ENCODE measurements around the gene CERK.
"Not testable (repeated sequence)": the region's sequence is repeated elsewhere in the genome, so short reads cannot be mapped to it uniquely, and the experiment has no call there.

CERK gene

DNA sequence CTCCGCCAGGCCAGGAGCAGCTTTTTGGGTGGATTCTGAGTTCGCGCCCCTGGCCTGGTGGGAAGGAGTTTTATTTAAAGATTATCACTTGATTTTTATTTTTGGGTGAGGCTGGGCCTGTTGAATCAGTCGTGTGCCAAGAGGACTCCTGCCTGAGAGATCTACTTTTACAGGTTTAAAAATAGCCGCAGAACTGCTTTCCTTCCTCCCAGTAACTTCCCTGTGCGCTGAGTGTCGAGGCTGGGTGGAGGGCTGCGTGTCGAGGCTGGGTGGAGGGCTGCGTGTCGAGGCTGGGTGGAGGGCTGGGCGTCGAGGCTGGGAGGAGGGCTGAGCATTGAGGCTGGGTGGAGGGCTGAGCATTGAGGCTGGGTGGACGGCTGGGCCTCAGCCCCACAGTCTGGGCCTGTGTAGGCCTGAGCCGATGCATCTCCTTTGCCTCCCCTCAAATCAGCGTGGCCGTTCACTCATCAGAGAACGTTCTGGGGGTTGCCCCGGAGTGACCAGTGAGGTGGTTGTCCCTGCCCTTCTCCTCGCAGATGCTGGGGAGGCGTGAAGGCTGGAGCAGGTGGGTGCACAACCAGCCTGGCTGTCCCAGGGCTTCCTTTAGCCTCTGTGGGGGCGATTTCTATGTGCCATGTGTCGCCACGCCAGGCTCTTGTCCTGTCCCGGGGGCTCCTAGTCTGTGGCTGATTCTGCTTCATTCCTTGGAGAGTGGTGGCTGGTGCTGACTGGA lies 87.8 kb downstream of the CERK start:
- DNase-seq (ENCODE audit: low spot score) (no peak), FAIRE-seq (no peak)

DNA sequence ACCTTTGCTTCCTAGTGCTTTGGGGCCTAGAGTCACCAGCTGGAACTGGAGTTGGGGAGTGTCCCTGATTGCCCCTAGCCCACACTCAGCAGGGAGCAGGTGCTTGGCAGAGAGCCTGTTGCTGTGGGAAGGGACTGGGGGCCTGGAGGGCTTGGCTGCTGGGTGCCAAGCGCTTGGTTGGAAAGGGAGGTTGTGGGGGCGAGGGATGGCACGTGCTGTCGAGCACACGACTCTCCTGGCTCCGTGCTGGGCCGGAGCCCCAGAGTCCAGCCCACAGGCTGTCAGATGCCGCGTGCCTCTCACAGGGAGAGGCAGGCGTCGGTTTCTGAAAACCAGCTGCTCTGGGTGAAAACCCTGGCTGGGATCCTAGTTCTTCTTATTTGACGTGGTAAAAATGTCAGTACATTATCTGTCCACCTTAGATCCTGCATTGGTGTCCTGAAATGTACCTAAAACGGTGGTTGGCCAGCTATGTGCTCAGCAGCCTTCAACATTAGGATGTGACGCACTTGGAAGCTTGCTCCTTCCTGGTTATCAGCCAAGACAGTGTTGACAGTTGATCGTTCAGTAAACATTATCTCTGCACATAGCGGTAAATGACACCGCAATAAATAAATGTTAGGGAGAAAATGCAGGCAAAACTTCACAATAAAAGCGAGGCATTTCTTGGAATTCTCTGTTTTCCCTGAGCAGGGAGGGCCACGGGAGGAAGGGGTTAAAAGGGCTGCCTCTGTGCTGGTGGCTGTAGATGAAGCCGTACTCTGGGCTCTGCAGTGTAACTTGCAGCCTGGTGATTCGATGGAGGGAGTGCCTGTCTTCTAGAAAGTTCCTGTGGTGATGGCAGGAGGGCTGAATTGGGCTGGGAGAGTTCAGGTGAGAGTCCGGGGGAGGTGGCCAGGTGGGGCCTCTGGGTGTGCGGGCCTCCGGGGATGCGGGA lies 88.6 kb downstream of the CERK start:
- FAIRE-seq (no peak), DNase-seq (ENCODE audit: low spot score) (no peak)

DNA sequence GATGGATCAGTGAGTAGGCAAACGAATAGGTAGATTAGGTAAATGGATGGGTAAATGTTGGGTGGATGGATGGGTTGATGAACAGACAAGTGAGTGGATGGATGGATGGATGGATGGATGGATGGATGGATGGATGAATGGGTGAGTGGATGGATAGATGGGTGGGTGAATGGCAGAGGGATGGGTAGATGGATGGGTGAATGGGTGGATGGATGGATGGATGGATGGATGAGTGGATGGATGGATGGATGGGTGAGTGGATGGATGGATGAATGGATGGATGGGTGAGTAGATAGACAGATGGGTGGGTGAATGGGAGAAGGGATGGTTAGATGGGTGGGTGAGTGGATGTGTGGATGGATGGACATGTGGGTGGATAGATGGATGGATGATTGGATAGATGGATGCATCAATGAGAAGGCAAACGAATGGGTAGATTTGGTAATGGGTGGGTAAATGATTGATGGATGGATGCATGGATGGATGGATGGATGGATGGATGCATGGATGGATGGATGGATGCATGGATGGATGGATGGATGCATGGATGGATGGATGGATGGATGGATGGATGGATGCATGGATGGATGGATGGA lies 89.7 kb downstream of the CERK start:
- not testable (repeated sequence) for FAIRE-seq

DNA sequence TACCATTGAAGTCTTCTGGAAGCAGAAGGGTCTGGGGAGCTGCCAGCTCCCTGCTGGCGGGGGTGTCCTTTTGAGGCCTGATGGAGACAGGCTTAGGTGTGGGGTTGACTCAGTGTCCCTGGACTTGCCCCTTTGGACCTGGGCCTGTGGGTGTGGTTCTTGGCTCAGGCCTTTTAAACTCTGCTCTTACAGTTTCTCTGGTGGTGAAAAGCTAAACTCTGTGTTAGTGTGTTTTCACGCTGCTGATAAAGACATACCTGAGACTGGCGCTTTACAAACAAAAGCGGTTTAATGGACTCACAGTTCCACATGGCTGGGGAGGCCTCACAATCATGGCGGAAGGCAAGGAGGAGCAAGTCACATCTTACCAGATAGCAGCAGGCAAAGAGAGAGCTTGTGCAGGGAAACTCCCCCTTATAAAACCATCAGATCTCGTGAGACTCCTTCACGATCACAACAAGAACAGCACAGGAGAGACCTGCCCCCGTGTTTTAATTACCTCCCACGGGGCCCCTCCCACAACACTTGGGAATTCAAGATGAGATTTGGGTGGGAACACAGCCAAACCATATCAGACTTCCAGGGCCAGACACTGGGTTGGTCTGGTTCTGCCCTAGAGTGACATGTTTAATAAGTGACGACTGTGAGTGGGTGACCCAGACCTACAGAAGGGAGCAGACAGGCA lies 91.4 kb downstream of the CERK start:
- no peak for FAIRE-seq
- no peak for DNase-seq (ENCODE audit: low spot score)

More for the DNA sequence above, 89.7 kb downstream of the CERK start:
- DNase-seq (ENCODE audit: low spot score), result not testable (repeated sequence)

DNA sequence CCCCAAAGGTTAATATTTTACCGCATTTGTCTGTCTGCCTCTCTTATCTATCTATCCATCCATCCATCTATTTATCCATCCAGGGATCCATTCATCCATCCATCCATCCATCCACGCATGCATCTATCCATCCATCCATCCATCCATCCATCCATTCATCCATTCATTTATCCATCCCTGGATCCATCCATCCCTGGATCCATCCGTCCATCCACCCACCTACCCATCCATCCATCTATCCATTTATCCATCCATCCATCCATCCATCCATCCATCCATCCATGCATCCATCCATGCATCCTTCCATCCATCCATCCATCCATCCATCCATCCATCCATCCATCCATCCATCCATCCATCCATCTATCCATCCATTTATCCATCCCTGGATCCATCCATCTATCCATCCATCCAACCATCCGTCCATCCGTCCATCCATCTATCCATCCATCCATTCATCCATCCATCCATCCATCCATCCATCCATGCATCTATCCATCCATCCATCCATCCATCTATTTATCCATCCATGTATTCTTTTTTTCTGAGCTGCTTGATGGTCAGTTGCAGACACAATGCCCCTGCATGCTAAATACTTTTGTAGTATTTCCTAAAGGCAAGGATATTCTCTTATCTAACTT lies 95.1 kb downstream of the CERK start:
- FAIRE-seq; DNase-seq (ENCODE audit: low spot score): not testable (repeated sequence)

DNA sequence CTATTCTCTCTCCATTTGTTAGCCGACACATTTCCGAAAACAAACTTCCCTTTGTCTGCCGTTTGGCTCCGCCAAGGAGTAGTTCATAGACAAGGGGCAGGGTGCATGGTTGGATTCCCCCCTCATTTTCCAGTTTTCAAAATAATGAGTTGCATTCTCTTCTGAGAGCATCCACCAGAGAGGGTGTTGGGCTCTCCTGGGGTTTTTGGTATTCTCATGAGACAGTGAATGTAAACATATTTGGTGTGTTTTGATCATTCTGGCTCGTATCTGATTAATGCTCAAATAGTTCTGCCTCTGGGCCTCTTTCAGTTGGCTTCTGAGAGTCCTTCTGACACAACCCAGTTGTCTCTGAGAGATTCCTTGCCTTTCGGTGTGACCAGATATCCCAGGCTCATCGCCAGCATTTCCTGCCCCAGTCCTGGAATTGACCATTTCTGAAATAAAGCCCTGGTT lies 96.2 kb downstream of the CERK start:
- no peak for DNase-seq (ENCODE audit: low spot score)

DNA sequence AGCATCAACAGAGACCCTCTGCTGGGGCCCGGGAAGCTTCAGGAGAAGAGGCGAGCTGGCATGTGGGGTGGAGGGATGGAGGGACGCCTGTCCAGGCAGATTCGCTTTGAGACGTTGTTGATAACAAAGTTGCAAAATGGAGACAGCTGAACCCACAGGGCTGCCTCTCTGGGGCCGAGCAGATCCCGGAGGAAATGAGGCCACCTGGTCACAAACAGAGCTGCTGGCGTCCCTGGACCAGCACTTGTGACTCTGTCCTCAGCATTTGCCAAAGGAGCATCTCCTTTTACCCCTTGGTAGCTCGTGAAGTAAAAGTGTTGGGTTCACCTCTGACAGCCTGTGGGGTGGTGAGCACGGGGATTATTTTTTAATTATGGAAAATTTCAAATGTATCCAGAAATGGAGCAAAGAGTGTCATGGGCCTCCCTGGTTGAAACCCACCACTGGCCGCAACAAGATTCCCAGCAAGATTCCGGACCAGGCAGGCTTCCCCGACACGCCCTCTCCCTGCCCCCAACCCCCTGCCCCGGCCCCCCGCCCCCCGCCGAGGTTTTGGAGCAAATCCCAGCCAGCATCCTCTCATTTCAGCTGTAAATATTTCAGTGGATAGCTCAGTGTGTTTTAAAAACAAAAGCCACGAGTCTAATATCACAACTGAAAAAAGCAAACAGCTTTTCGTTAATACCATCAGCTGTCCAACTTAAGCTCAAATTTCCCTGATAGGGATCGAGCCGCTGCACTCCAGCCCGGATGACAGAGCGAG lies 97.6 kb downstream of the CERK start:
- DNase-seq (ENCODE audit: low spot score) (no peak), FAIRE-seq (no peak)

More for the DNA sequence above, 96.2 kb downstream of the CERK start:
- FAIRE-seq, result no peak

DNA sequence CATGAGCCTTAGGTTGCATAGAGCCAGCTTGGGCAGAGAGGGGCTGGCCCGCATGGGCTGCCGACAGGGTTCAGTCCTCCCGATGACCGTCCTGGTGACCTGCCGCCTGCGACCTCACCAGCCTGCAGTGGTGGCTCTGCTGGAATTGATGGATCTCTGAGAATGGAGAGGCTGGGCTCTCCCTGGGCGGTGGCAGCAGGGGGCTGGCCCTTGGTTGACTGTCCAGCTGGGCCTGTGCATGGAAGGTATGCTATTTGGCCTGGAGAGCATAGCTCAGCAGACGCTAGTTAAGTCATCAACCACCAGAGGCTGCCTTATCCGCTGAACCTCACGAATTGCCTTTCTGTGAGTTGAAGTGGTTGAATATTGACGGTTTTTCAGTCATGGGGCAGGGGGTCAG lies 98.2 kb downstream of the CERK start:
- no peak for FAIRE-seq
- DNase-seq (ENCODE audit: low spot score), result no peak

DNA sequence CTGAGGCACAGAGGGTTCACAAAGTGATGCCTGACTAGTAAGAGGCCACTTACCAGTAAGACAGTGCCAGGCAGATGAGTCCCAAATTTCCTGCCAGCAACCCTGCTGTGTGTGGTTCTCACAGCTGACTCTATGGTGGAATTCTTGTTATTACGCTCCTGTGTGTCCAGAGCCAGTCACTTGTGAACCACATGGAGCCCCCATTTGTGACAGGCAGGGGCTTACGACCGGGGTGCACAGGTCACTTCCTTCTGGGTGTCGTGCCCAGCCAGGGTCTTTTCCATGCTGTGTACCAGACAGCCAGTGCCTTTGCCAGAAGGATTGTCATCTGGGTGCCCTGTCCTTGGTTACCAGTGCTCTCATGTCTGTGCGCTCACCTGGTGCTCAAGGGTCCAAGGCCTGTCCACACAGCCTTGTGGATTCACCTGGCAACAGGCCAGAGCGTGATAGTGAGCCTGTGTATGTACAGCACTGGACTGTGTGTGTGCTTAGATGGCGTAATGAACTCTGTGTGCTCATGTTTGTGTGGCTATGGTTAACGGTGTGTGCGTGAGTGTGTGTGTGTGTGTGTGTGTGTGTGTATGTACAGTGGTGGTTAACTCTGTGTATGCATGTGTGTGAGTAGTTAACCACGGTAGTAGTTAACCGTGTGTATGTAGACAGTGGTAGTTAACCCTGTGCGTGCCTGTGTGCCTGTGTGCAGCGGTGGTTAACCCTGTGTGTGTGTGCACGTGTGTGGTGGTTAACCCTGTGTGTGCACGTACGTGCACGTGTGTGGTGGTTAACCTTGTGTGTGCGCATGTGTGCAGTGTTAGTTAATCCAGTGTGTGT lies 99.2 kb downstream of the CERK start:
- no peak for FAIRE-seq
- no peak for DNase-seq (ENCODE audit: low spot score)

DNA sequence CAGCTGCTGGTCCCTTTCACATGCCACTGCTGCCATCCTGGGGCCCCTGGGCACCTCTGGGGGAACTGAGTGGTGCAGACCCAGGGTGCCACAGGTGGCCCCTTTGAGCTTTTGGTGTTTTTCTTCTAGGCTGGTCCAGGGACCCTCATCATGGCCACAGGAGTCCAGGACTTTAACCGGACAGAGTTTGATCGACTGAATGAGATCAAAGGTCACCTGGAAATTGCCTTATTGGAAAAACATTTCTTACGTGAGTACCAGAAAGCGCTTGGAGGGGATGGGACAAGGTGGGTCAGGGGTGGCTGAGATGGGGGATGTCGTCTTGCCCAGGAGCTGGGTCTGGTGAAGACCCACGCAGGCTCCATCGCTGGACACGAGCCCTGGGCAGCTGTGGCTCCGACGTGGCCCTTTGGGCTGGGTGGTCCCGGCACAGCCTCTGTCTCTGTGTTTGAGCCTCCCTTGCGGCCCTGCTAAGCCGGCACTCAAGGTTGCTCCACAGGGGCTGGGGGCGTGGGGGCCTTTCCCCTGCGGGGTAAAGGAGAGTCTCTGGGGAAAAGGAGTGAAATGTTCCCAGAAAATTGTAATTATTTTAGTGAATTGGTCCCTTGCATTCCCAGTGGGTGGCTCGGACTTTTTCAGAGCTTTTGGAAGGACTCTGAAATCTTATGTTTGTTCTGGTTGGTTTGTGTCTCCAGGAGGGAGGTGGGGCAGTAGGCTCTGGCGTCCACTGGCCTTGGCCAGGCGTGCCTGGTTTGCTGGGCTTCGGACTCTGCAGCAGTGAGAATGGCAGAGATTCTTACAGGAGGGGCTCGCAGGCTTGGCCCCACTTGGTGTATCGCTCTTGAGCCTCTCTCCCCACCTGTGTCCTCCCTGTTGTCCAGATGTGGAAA lies 100.1 kb downstream of the CERK start:
- no peak for DNase-seq (ENCODE audit: low spot score)

DNA sequence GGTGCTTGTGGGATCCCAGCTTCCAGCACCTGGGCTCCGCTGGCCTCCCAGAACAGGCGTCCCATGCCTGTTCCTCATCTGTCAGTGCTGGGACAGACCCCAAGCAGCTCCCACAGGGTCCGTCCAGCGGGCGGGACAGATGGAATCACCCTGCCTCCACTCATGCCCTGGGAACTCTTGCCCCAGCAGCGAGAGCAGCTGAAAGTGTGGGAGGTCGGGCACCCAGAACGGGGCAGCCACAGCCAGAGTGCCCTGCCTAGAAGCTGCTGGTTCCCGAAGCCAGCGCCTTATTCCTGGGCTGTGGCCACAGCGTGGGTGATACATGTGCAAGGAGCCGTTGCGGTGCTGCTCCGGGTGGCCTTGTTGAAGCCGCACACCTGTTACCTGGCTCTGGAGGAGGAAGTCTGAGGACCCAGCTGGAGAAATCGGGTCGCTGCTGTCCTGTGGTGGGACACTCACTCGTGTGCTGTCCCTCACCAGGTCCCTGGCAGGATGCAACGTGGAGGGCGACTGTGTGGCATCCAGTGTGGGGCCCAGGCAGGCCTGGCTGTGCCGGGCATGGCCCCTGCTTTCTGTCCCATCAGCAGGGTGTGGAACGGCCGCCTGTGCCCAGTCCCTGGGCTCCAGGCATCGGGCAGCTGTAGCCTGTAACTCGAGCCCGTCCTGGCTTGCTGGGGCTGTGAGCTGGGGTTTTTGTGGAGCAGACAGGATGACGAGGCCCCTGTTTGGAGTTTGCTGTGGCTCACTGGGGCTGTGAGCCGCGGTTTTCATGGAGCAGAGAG lies 101.6 kb downstream of the CERK start:
- DNase-seq (ENCODE audit: low spot score) (no peak), FAIRE-seq (no peak)

More for the DNA sequence above, 100.1 kb downstream of the CERK start:
- FAIRE-seq, result no peak

DNA sequence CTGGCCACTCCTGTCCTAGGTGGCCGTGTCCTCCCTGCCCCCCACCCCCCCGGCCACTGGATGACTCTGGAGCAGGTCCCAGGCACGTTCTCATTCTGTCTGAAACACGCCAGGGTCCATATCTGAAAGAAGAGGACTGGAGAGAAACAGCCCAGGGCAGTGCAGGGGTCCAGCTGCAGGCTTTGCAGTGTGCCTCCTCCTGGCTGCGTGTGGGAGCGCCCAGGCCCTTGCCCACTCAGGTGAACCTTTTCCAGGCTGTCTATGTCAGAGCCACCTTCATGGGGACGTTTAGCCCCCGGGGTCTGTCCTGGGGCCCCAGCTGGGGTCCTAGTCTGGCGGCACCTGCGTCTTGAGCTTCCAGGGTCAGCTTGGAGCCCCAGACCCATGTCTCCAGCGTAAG lies 102.3 kb downstream of the CERK start:
- no peak for DNase-seq (ENCODE audit: low spot score)
- FAIRE-seq, result no peak

DNA sequence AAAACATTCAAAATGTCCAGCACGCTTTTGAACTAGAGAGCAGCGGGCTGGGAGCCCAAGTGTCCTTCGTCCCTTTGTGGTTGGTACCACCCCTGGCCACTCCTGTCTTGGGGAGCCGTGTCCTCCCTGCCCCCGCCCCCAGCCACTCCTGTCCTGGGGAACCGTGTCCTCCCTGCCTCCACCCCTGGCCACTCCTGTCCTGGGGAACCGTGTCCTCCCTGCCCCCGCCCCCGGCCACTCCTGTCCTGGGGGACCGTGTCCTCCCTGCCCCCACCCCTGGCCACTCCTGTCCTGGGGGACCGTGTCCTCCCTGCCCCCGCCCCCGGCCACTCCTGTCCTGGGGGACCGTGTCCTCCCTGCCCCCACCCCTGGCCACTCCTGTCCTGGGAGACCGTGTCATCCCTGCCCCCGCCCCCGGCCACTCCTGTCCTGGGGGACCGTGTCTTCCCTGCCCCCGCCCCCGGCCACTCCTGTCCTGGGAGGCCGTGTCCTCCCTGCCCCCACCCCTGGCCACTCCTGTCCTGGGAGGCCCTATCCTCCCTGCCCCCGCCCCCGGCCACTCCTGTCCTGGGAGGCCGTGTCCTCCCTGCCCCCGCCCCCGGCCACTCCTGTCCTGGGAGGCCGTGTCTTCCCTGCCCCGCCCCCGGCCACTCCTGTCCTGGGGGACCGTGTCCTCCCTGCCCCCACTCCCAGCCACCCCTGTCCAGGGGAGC lies 102.9 kb downstream of the CERK start:
- not testable (repeated sequence) for FAIRE-seq; DNase-seq (ENCODE audit: low spot score)

Data from RCC 7860 (cell line).